Activated CD4-positive, alpha-beta T cell treated with anti-CD3 and anti-CD28 coated beads for 4 hours (primary cell): ENCODE data around the gene SMAD3.

Experiments used
- DNase-seq, 2 donors: peaks; one replicate each; pipeline ENCODE4 v3.0.0-alpha.2; 2020

The SMAD3 gene

GRCh38 chr15:67036775-67037555, 28.4 kb upstream of the SMAD3 start:
- no peak for DNase-seq

GRCh38 chr15:67037694-67038093, 27.7 kb upstream of the SMAD3 start:
- no peak for DNase-seq

DNA sequence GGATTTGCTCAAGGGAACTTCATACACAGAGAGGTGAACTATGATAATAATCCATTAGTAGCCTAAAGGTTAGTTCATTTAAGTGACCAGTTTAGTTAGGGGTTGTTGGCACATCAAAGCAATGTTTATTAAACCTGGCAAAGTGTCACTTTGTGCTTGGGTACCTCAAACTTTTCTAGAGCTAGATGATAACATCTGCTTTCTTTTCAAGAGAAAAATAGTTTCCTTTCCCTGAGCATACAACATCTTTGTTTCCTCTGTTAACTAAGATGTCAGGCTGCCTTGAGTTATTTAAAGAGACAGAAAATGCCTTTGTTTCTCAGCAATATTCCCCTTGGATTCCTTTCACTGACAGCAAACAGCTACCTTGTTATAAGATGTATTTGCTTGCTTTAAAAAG, 26.7 kb upstream of the SMAD3 start:
- DNase-seq, result no peak

GRCh38 chr15:67039384-67040075, 25.9 kb upstream of the SMAD3 start:
- no peak for DNase-seq

DNA sequence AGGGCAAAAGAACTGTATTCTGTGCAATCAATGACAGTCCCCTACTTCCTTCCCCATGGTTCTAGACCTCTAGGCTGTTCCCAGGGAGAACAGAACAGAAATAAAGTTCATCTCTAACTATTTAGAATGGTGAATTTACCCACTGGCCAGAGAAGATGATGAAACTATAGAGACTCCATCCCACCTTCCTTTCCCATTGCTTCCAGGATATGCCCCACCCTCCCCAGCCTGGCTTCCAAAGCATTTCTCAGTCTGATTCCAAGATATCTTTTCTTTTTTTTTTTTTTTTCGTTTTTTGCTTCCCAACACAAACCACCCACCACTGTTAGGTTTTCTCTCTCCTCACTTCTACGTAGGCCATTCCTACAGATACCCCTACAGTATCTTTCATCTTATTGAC, 25.1 kb upstream of the SMAD3 start:
- no peak for DNase-seq

GRCh38 chr15:67042551-67043142, 22.8 kb upstream of the SMAD3 start:
- DNase-seq, result no peak

- no peak for DNase-seq
Measured at GRCh38 chr15:67043939-67044771, 21.2 kb upstream of the SMAD3 start.

- no peak for DNase-seq
Measured at GRCh38 chr15:67047149-67047661, 18.2 kb upstream of the SMAD3 start.

- DNase-seq, result no peak
Measured at GRCh38 chr15:67048281-67049279, 16.8 kb upstream of the SMAD3 start.

GRCh38 chr15:67049351-67050044, 15.9 kb upstream of the SMAD3 start:
- DNase-seq, result no peak

GRCh38 chr15:67050062-67050461, 15.3 kb upstream of the SMAD3 start:
- DNase-seq, result no peak

DNA sequence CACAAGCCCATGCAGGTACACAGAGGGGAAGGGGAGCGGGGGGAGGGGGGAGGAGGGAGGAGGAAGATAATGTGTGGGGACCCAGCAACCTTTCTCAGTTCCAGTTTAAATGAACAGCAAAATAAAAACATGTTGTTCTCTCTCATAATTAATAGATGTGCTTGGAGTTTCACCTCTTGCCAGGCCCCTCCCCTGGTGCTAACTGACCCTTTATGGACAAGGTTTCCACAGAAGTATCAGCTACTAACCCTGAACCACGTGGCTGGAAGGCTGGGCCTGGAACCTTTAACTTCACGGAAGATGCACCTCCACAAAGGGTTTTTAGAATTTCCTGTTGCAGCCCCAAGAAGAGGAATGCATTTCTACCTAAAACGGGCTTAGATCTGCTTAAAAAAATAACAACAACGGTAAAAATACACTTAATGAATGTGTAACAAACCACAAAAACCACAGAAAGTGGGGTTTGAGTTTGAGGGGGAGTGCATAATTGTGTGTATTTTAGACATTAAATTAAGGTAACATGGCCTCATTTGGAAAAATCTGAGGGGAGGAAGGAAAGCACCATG, 14.8 kb upstream of the SMAD3 start:
- DNase-seq, result no peak

GRCh38 chr15:67051088-67052045, 14.0 kb upstream of the SMAD3 start:
- DNase-seq, result no peak

GRCh38 chr15:67054676-67055075, 10.7 kb upstream of the SMAD3 start:
- DNase-seq, result no peak

- no peak for DNase-seq
Measured at GRCh38 chr15:67059127-67059553, 6.3 kb upstream of the SMAD3 start.

DNA sequence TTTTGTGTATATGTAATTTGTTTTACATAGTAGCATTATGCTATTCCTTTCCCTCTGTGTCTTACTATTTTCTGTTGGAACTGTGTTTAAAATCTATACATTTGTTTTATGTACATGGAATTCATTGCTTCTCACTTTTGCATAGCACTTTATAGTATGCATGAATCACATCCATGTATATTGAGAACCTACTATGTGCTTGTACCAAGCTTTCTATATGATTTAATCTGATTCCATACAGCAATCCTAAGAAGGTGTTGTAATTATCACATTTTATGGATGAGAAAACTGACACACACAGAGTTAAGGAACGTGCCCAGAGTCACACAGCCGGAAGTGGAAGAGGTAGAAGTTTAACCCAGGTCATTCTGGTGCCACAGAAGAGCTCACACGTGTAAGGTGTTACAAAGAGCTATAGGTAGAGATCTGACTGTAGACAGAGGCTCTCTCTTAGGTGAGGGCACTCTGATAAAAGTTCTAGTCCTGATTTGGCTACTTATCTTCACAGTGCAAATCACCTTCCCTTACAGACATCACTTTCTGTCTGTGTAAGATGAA, 3.5 kb upstream of the SMAD3 start:
- no peak for DNase-seq

DNA sequence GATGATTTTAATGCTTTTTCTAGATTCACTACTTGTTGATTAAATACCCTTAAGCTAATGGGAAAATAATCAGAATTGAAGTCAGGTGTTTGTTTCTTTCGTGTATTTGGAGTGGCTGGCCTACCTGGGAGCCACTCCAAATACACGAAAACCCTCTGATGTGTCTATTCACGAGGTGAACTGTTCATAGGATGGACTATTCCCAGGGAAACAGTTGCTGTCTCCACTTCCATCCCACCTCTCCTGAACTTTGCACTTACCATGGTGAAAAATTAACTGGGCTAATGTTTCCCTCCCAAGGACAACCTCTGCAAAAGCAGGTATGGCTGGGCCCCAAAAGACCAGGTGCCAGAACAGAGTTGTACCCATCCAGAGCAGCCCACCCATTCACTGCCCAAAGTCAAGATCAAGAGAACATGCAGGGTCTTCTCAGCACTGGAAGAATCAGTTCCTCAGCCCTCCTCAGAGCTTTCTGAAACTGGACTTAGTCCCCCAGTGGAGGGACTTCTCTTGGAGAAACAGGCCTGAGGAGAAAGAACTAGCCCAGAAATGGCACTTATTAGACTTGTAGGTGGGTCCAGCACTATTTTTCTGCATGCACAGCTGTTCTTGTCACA, 2.9 kb upstream of the SMAD3 start:
- DNase-seq, result no peak
